Osteoblast (primary cell): Measurements from ENCODE around the gene SLC13A3. TPM values are rescaled to one million over a fixed set of nuclear protein-coding genes. Genes with fewer than 3 reads are reported as not detected.

ENCODE experiments used
- DNase-seq: peaks from one replicate; pipeline ENCODE4 v3.0.0; 2011; ENCODE audit warnings: low spot score, mixed read lengths; ENCODE audit not compliant: insufficient read length; ENCODE audit errors: missing footprints
- H2AFZ ChIP-seq: 2 replicates; pipeline ENCODE4 v1.6.0; 2011; ENCODE audit warnings: mild to moderate bottlenecking, low read length
- H3K27ac ChIP-seq: 2 replicates; pipeline ENCODE4 v1.5.1; 2011; ENCODE audit warnings: mild to moderate bottlenecking, low read depth, low read length, moderate library complexity
- H3K27me3 ChIP-seq: 2 replicates; pipeline ENCODE4 v1.6.0; 2012; ENCODE audit warnings: mild to moderate bottlenecking, control low read depth, inconsistent platforms, low read length, moderate library complexity; ENCODE audit not compliant: insufficient read depth
- H3K36me3 ChIP-seq: 2 replicates; pipeline ENCODE4 v1.5.1; 2011; ENCODE audit warnings: mild to moderate bottlenecking, low read length, control low read depth, moderate library complexity; ENCODE audit not compliant: insufficient read depth
- H3K4me1 ChIP-seq: 2 replicates; pipeline ENCODE4 v1.5.1; 2011; ENCODE audit warnings: mild to moderate bottlenecking, low read length, control low read depth, moderate library complexity; ENCODE audit not compliant: insufficient read depth
- H3K4me2 ChIP-seq: 2 replicates; pipeline ENCODE4 v1.6.0; 2011; ENCODE audit warnings: mild to moderate bottlenecking, low read length; ENCODE audit not compliant: insufficient read depth
- H3K4me3 ChIP-seq: fragments of 200-600 bp; sonication (generic); 3 replicates; pipeline ENCODE4 v1.5.1; 2012; ENCODE audit warnings: mild to moderate bottlenecking, low read length, inconsistent platforms; ENCODE audit not compliant: insufficient read depth
- H3K79me2 ChIP-seq: 2 replicates; pipeline ENCODE4 v1.6.0; 2012; ENCODE audit warnings: mild to moderate bottlenecking, low read length, control low read depth, inconsistent platforms; ENCODE audit not compliant: insufficient read depth
- H3K9me3 ChIP-seq: 2 replicates; pipeline ENCODE4 v1.5.1; 2011; ENCODE audit warnings: low read depth, low read length, control low read depth
- H4K20me1 ChIP-seq: 2 replicates; pipeline ENCODE4 v1.6.0; 2012; ENCODE audit warnings: mild to moderate bottlenecking, low read length, control low read depth; ENCODE audit not compliant: insufficient read depth
- CTCF ChIP-seq: IDR thresholded peaks from 2 replicates; pipeline ENCODE4 v1.5.1; 2011; ENCODE audit warnings: mild to moderate bottlenecking, low read depth, low read length, moderate library complexity; ENCODE audit errors: extremely low read depth
- total RNA-seq: library from RNA; depleted of rRNA; stranded (reverse); fragments of >200 nt; gene quantifications from 2 replicates; pipeline ENCODE4 v1.2.3, GENCODE V29; 2012

The SLC13A3 gene, protein sequence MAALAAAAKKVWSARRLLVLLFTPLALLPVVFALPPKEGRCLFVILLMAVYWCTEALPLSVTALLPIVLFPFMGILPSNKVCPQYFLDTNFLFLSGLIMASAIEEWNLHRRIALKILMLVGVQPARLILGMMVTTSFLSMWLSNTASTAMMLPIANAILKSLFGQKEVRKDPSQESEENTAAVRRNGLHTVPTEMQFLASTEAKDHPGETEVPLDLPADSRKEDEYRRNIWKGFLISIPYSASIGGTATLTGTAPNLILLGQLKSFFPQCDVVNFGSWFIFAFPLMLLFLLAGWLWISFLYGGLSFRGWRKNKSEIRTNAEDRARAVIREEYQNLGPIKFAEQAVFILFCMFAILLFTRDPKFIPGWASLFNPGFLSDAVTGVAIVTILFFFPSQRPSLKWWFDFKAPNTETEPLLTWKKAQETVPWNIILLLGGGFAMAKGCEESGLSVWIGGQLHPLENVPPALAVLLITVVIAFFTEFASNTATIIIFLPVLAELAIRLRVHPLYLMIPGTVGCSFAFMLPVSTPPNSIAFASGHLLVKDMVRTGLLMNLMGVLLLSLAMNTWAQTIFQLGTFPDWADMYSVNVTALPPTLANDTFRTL
- 0.59 and 1.8 TPM in 2 replicates for total RNA-seq

- no peak within 1 kb of the TSS for H2AFZ ChIP-seq
- no peaks in the 10 kb centered on the region for H3K79me2 ChIP-seq
- H4K20me1 ChIP-seq: no peaks in the 10 kb centered on the region
- no peaks in the 10 kb centered on the region for H3K9me3 ChIP-seq
- peaks cover 21% of the 10 kb centered on the region for H3K27me3 ChIP-seq
- peaks cover 1% of the 10 kb centered on the region for H3K4me1 ChIP-seq
- no peaks in the 10 kb centered on the region for H3K36me3 ChIP-seq
- no peak within 1 kb of the TSS for H3K27ac ChIP-seq
- no peak within 1 kb of the TSS for H3K4me3 ChIP-seq
- no peak for DNase-seq
- H3K4me2 ChIP-seq: no peak within 1 kb of the TSS
- no peak for TF ChIP-seq CTCF
Observed at GRCh38 chr20:46651091-46651962, at the start of gene SLC13A3. SLC13A3 (minus strand) TSS chr20:46651459; CDS start chr20:46651421, 38 bp downstream.

DNA sequence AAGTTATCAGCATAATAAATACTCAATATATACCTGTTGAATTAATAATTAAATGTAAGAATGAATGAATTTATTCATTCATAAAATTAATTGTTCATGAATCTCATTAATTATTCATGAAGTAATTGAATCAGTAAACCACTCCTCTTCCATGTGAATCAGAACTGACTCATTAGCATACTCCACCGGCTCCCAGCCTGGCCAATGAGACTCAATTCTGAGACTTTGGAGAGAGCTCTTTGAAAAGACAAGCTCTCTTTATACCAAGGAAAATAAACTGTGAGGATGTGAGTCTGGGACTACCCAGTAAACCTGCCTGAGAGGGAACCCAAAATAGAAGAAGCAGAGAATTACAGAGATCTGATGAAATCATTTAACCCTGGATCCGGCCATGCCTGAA lies 49.8 kb upstream of the SLC13A3 start:
- H3K79me2 ChIP-seq: no peaks in the 10 kb centered on the region
- no peak overlapping the region for H3K4me3 ChIP-seq
- no peaks in the 10 kb centered on the region for H3K4me1 ChIP-seq
- no peaks in the 10 kb centered on the region for H4K20me1 ChIP-seq
- H3K27me3 ChIP-seq: no peaks in the 10 kb centered on the region
- no peak overlapping the region for H3K4me2 ChIP-seq
- H3K9me3 ChIP-seq: no peaks in the 10 kb centered on the region
- no peaks in the 10 kb centered on the region for H3K36me3 ChIP-seq
- no peak overlapping the region for H2AFZ ChIP-seq
- H3K27ac ChIP-seq: no peak overlapping the region
- DNase-seq: peak; percentile 81
- TF ChIP-seq CTCF: no peak

DNA sequence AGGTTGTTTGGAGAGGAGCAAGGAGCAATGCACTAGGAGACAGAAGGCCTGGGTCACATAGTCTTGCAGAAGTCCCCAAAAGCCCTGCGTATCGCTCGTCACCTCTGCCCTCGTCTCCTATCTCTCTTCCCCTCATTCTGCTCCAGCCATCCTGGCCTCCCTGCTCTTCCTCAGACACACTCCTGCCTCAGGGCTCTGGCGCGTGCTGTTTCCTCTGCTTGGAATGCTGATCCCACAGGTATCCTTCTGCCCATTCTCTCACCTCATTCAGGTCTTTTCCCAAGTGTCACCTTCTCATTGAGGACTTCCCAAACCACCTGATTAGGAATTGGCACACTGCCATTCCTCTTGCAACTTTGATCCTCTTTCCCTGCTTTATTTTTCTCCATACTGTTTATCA lies 49.2 kb upstream of the SLC13A3 start:
- no peak overlapping the region for H2AFZ ChIP-seq
- no peaks in the 10 kb centered on the region for H3K36me3 ChIP-seq
- no peaks in the 10 kb centered on the region for H3K79me2 ChIP-seq
- H4K20me1 ChIP-seq: no peaks in the 10 kb centered on the region
- DNase-seq: no peak
- peaks cover 5% of the 10 kb centered on the region for H3K4me1 ChIP-seq
- no peaks in the 10 kb centered on the region for H3K27me3 ChIP-seq
- no peak overlapping the region for H3K4me2 ChIP-seq
- no peaks in the 10 kb centered on the region for H3K9me3 ChIP-seq
- no peak overlapping the region for H3K27ac ChIP-seq
- no peak overlapping the region for H3K4me3 ChIP-seq
- TF ChIP-seq CTCF: no peak
